Activated CD4-positive, alpha-beta T cell treated with anti-CD3 and anti-CD28 coated beads, Interleukin-2, amount 50 U/mL, for 16 hours (primary cell): ENCODE measurements around the gene INHBE.
"Not testable (repeated sequence)": the region's sequence is repeated elsewhere in the genome, so short reads cannot be mapped to it uniquely, and the experiment has no call there.

Experiments
- DNase-seq: peaks from one replicate; pipeline ENCODE4 v3.0.0-alpha.2; 2020

Gene INHBE

DNA sequence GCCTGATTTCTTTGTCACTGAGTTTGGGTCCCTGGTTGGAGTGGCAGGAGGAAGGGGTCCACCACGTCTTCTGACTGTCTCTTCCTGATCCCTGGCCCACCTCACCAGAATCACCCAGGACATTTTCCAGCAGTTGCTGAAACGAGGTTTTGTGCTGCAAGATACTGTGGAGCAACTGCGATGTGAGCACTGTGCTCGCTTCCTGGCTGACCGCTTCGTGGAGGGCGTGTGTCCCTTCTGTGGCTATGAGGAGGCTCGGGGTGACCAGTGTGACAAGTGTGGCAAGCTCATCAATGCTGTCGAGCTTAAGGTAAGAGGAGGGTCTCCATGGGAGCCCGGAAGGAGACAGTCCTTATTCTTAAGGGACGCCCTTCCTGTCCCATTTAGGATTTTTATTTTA lies 45.1 kb downstream of the INHBE start:
- DNase-seq = no peak

DNA sequence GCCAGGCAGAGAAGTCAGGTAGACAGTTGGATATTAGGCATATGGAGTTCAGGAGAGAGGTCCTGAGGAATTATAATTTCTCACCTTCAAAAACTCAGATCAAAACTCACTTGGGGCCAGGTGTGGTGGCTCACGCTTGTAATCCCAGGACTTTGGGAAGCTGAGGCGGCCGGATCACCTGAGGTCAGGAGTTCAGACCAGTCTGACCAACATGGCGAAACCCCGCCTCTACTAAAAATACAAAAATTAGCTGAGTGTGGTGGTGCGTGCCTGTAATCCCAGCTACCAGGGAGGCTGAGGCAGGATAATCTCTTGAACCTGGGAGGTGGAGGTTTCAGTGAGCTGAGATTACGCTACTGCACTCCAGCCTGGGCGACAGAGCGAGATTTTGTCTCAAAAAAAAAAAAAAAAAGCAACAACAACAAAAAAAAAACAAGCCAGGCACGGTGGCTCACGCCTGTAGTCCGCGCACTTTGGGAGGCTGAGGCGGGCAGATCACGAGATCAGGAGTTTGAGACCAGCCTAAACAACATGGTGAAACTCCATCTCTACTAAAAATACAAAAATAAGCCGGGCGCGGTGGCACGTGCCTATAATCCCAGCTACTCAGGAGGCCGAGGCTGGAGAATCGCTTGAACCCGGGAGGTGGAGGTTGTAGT lies 47.3 kb downstream of the INHBE start:
- not testable (repeated sequence) for DNase-seq

DNA sequence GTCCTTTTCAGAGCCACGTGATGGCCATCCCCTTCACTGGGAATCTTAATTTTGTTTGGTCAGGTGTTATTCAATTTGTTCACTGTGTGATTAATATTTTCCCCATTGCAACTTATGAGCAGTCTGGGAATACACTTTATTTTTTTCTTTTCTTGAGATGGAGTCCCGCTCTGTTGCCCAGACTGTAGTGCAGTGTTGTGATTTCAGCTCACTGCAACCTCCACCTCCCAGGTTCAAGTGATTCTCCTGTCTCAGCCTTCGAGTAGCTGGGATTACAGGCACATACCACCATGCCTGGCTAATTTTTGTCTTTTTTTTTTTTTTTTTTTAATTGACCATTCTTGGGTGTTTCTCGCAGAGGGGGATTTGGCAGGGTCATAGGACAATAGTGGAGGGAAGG lies 51.4 kb downstream of the INHBE start:
- not testable (repeated sequence) for DNase-seq
